GM18511 (cell line): ENCODE results near the gene CRHR2.
"Not testable (repeated sequence)": the region's sequence is repeated elsewhere in the genome, so short reads cannot be mapped to it uniquely, and the experiment has no call there.

ENCODE experiments used
- ATAC-seq: cut with Tn5 transposase; IDR thresholded peaks from one replicate; pipeline ENCODE4 v1.9.1; 2021; ENCODE audit warnings: mild to moderate bottlenecking, moderate library complexity; ENCODE audit not compliant: unreplicated experiment

Gene CRHR2

GRCh38 chr7:30656006-30656957 lies 26.0 kb downstream of the CRHR2 start:
- ATAC-seq: no peak

GRCh38 chr7:30655096-30655970 lies 26.9 kb downstream of the CRHR2 start:
- no peak for ATAC-seq

- no peak for ATAC-seq
Measured at GRCh38 chr7:30654296-30655090, 27.8 kb downstream of the CRHR2 start.

GRCh38 chr7:30652698-30653641 lies 29.3 kb downstream of the CRHR2 start:
- no peak for ATAC-seq

GRCh38 chr7:30652132-30652531 lies 30.1 kb downstream of the CRHR2 start:
- ATAC-seq: no peak

- ATAC-seq: no peak
Measured at GRCh38 chr7:30650421-30650808, 31.8 kb downstream of the CRHR2 start.

GRCh38 chr7:30649717-30650420 lies 32.4 kb downstream of the CRHR2 start:
- no peak for ATAC-seq

GRCh38 chr7:30648744-30649540 lies 33.3 kb downstream of the CRHR2 start:
- ATAC-seq: no peak

GRCh38 chr7:30647589-30648364 lies 34.5 kb downstream of the CRHR2 start:
- no peak for ATAC-seq

GRCh38 chr7:30646154-30646553 lies 36.1 kb downstream of the CRHR2 start:
- no peak for ATAC-seq

- ATAC-seq: no peak
Measured at GRCh38 chr7:30645661-30646060, 36.6 kb downstream of the CRHR2 start.

GRCh38 chr7:30644286-30644955 lies 37.8 kb downstream of the CRHR2 start:
- no peak for ATAC-seq

- no peak for ATAC-seq
Measured at GRCh38 chr7:30642789-30643188, 39.5 kb downstream of the CRHR2 start.

GRCh38 chr7:30642322-30642721 lies 39.9 kb downstream of the CRHR2 start:
- ATAC-seq: not testable (repeated sequence)

- ATAC-seq: no peak
Measured at GRCh38 chr7:30635798-30636197, 46.5 kb downstream of the CRHR2 start.

GRCh38 chr7:30634634-30635201 lies 47.5 kb downstream of the CRHR2 start:
- no peak for ATAC-seq

GRCh38 chr7:30634193-30634626 lies 48.0 kb downstream of the CRHR2 start:
- no peak for ATAC-seq
